Tibial nerve (tissue), 4 donors: Measurements from ENCODE around the gene ZNF175.

Experiments
- EP300 ChIP-seq, 2 donors: sonication (generic); formaldehyde crosslinking; IDR thresholded peaks; one replicate each; pipeline ENCODE4 v1.6.1; 2017; ENCODE audit warnings: antibody characterized with exemption in 2 of 2, mild to moderate bottlenecking in 1 of 2
- POLR2A ChIP-seq, 2 donors: fragments of 450-650 bp; IDR thresholded peaks; one replicate each; pipeline ENCODE4 v1.6.1; 2017; ENCODE audit warnings: antibody characterized with exemption in 2 of 2, mild to moderate bottlenecking in 2 of 2, moderate library complexity in 2 of 2
- TF ChIP-seq, protein P1 (sequence below), 5 experiments: fragments of 200-600 bp in 3 of 5; fragments of 450-650 bp in 2 of 5; sonication (generic) in 3 of 5; IDR thresholded peaks; one replicate each; pipeline ENCODE4 v1.5.1; 2016 to 2019; ENCODE audit warnings: antibody characterized with exemption in 5 of 5, mild to moderate bottlenecking in 3 of 5, moderate library complexity in 2 of 5

- TF ChIP-seq POLR2A (IDR thresholded peaks at IDR 0.05) (no peak), EP300 (IDR thresholded peaks at IDR 0.05) (no peak)
- TF ChIP-seq, protein P1, sequence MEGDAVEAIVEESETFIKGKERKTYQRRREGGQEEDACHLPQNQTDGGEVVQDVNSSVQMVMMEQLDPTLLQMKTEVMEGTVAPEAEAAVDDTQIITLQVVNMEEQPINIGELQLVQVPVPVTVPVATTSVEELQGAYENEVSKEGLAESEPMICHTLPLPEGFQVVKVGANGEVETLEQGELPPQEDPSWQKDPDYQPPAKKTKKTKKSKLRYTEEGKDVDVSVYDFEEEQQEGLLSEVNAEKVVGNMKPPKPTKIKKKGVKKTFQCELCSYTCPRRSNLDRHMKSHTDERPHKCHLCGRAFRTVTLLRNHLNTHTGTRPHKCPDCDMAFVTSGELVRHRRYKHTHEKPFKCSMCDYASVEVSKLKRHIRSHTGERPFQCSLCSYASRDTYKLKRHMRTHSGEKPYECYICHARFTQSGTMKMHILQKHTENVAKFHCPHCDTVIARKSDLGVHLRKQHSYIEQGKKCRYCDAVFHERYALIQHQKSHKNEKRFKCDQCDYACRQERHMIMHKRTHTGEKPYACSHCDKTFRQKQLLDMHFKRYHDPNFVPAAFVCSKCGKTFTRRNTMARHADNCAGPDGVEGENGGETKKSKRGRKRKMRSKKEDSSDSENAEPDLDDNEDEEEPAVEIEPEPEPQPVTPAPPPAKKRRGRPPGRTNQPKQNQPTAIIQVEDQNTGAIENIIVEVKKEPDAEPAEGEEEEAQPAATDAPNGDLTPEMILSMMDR (IDR thresholded peaks at IDR 0.05), result no peak
Observed at GRCh38 chr19:51586103-51586728, 15.1 kb downstream of the ZNF175 start.
